Central memory CD4-positive, alpha-beta T cell (primary cell): ENCODE results near the gene ITPR2.
"Not testable (repeated sequence)": the region's sequence is repeated elsewhere in the genome, so short reads cannot be mapped to it uniquely, and the experiment has no call there.

Experiments used
- DNase-seq: peaks from one replicate; pipeline ENCODE4 v3.0.0; 2022

The ITPR2 gene

DNA sequence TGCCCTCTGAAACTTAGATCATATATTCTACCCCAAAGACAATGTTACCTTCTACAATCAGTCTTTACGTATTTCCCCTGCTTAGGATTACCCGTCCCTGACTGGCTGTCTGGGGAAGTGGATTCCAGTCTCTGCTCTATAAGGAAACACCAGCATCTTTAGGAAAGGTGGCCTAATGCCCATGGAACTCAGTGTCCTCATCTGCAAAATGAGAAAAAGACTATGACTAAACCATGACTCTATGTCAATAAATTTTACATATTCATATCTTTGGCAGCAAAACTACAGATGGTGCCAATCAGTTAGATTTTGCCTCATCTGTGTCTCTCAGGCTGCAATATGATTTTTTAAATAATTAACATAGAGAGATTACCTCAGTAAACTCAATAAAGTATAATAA is 133.8 kb downstream of the ITPR2 start:
- no peak for DNase-seq

DNA sequence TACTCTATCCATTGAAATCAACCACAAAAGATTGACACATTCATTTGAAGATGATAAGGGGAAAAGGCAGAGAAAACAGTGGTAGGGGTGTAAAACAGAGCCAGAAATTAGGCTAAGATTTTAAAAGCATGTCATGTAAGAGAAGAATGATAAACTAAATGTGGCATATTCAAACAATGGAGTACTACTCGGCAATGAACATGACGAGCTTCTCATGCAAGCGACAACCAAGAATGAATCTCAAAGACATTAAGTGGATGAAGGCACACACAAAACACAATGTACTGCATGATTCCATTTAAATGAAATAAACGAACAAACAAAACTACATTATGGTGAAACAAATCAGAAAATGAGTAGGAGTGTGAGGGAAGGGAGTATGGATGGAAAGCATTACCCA is 134.8 kb downstream of the ITPR2 start:
- DNase-seq, result no peak

DNA sequence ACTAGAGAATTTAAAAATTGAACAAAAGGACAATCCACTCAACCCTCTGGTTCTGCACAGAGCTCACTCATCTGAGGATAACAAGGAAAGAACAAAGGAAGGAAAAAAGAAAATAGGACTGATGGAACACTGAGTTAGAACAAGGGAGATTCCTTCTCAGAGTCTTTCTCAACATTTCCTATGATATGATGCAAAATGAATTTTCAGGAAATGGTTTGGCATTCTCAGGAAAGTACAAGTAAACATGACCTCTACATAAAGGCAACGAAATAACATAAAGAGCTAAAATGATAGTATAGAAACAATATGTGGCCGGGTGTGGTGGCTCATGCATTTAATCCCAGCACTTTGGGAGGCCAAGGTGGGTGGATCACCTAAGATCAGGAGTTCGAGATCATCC is 135.8 kb downstream of the ITPR2 start:
- no peak for DNase-seq

DNA sequence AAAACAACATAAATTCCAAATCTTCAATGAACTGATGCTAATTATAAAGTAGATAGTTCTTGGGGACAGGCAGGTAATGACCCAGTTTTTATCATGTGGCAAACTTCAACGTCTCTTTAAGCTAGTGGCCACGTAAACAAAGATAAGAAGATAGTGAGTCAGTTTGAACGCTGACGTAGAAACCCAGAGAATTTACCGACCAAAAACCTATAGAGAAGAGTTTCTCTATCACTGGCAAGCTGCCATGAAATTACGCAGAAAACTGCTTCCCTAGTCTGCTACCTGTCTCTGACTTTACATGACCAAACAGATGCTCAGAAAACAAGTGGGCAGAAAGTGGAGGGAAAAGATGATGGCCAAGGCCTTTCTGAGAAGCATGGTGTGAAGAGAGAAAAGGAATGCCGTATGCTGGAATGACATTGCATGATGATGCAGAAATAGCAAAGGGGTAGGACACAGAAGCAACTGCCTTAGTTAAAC is 136.3 kb downstream of the ITPR2 start:
- DNase-seq, result no peak

DNA sequence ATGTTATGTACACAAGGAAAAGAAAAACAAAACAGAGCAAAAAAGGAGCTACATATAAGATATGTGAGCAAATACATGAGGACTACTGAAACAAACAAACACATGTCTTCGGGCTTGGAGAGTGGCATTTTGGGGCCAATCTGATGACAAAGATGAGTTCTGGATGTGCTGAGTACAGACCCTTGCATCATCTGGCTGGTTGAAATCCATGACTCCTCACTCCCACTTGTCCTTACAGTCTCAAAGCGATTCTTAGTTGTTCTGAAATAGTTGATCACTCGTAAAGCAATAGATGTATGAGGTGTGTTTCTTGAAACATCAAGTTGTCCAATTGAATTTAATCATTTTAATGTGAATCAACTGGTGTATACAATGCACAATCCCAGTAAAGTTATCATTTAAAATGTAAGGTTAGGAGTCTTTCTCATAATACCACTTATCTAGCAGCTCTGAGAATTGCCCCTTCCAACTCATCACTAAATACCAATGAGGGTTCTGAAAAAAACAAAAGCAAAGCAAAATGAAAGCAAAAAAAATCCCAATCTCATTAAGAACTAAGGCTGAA is 136.9 kb downstream of the ITPR2 start:
- DNase-seq, result no peak

DNA sequence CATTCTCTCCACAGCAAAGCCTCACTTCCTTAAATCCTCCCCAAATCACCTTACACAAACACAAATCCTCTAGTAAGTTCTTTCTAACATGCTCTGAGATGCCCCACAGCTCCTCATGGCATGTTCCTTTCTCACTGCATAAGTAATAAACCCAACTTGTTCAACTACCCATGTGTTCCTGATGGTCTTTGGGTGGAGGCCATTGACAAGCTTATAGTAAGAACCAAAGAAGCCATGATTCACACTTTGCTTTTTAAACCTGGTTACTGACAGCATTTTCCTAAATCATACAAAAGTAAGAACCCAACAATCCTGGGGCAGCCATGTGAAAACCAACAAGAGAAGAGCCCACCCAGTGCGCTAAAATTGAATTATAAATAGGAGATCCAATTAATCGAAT is 138.6 kb downstream of the ITPR2 start:
- no peak for DNase-seq

DNA sequence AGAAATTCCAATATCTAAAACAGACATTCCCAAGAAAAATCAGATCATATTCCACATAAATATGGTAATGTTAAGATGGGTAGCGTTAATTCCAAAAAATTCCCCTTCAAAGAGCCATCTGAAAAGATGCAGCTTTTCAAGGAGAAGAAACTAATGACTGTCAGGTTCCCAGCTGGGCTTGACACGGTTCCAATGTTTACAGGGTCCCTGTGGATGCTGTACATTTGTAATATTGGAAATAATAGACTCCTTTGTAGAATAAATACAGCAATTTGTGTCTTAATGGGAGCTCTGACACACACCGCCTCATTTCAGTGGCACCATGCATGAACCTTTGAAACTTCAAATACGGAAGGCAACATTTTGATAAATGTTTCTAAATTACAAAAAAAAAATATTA is 140.6 kb downstream of the ITPR2 start:
- no peak for DNase-seq

DNA sequence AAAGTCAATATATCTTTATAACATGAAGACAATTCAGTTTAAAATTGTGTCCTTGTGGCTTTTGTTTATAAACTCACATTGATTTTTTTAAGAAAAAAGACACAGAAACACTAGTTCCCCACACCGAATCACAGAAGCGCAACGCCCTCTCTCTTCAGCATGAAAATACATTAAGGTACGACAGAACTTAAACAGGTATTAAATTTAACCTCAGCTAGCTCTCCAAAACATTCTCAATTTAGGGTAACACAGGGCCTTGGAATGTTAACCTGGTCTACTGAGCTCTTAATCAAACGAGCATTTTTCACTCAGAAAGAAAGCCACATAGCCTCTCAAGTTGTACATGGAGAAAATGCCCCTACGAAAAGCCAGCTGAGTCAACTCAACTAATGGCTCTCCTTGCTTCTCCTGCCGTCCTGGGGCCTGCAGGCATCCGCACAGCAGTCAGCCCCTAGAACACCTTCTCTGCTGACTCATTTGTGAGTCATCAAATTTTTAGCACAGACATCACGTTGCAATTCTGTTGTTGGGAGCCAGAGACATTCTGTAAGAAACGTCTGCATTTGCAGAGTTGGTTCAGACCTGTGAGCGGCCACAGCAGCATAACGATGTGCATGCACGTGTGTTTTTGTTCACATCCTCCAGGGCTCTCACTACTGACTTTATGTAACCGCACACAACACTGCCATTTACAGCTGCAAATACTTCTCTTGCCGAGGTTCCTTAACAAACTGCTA is 141.6 kb downstream of the ITPR2 start:
- no peak for DNase-seq

DNA sequence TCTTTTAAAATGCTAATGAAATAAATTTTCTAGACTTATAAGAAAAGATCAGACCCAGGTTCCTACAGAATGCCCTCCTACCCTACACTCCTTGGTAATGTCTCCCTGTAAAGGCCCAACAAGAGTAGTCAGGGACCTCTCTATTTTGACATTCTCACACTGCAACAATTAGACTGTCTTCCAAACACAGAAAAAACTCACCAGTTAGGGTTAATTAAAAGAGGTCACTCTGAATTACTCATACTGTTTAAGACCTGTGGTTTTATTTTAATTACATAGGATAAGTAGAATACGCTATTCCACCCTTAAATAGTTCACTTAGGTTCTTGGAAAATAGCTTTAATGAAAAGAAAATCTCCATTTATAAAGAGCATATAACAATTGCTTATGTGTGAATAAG is 142.4 kb downstream of the ITPR2 start:
- no peak for DNase-seq

DNA sequence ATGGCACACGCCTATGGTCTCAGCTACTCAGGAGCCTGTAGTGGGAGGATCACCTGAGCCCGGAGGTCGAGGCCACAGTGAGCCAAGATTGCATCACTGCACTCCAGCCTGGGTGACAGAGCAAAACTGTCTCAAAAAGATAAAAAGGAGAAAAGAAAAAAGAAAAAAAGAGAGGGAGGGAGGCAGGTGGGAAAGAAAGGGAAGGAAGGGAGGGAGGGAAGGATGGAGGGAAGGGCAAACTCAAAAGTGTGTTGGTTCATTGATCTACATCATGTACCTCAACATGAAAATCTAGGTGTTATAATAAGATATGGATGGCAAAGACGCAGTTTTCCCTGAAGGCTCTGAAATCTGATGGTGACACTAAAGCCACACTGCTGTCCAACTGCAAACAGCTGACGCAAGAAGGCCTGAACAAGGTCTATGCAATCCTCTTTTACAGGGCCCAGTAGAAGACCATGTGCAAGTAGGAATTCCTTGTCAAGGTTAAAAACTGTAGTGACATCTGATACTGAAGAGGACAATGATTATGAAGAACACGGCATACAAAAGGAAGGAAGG is 143.6 kb downstream of the ITPR2 start:
- DNase-seq, result no peak

DNA sequence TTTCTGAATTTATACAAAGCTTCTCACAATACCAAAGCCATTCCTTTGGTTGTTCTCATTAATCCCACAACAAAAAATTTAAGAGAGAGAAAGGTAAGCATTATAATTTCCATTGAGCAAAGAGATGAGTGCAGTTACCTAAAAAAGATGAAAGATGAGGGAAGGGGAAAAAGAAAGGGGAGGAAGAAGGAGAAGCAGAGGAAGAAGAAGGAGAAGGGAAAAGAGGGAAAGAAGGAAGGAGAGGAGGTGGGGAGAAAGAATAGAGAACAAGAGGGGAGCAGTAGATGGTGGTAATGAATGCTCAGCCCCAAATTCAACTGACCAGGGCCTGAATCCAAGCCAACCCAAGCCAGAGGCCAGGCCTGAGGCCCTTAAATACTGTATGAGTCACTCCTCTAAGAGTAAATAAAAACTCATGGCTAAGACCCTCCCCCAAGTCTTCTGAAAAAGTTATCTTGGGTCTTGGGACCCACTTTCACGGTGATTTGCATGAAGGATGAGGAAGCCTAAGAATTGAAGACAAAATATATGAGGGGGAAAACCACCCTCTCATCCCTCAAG is 144.6 kb downstream of the ITPR2 start:
- DNase-seq, result no peak

DNA sequence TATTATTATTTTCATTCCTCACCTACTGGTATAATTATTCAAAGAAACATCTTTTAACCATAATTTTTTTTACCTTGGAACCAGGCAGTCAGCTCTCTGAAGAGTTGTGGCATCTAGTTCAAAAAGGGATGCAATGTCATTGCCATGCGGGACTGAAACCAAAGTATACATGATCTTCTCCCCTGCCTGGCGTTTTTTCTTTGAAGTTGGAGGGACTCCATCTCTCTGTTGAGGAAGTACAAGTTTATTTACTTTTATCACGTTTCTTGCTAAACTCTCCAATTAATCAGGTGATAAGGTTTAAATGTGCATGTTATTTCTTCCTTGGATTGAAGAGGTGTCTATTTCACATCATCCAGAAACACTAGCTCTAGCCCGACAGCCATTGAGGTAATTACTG is 146.6 kb downstream of the ITPR2 start:
- no peak for DNase-seq

DNA sequence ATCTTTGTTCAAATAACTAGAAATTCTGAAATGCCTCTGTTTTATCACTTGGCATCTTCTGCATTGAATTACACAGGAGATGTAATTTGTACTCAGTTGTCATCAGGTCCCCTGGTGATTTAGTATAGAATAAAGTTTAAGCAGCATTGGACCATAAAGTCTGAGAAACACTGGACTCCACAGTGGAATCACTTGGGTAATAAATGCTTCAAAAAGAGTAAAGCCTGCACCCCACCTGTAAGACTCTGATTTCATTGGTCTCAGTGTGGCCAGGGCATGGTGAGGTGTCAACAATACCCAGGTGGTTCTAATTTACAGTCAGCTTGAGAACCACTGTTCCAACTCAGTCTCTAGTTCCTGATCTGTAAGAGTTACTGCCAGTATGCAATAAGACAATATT is 148.9 kb downstream of the ITPR2 start:
- no peak for DNase-seq

DNA sequence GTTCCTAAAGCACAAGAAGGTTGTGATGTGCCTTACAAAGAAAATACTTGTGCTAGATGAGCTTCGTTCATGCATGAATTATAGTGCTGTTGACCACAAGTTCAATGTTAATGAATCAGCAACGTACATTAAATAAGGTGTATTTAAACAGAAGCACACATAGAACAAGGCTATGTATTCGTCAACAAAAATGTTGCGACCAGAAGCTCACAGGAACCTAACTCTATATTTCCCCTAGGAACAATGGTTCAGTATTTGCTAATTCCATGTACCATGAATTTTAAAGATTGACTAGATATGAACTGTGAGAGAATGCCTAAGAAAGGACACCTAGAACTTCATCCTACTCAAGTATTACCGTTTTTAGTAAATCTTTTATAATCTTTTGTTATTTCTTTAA is 149.6 kb downstream of the ITPR2 start:
- DNase-seq, result no peak

DNA sequence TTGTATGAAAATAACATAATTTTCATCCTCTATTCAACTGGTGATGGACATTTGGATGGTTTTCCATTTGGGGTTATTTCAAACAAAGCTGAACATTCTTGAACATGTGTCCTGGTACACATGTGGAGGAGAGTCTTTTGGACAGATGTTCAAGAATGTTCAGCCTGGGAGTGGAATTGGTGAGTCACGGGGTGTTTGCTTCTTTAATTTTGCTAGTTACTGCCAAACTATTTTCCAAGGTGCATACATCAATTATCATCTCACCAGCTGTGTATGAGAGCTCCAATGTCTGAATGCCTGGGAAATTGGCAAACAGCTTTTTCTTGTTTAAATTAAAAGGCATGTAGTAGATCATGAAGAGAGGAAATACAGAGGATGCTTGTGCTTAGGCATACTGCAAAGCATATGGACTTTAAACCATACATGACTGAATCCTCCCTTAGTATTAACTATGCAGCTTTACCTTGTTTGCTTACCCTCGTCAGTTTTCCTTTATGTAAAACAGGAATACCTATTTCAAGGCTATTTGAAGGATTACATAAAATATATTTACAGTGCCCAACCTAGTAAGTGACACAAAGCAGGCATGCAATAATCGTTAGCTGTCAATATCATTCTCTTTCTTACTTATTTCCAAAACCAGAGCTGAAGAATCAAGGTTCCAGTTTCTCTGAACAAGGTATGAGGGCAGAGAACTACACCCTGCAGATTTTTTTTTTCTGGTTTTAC is 152.1 kb downstream of the ITPR2 start:
- DNase-seq, result no peak

DNA sequence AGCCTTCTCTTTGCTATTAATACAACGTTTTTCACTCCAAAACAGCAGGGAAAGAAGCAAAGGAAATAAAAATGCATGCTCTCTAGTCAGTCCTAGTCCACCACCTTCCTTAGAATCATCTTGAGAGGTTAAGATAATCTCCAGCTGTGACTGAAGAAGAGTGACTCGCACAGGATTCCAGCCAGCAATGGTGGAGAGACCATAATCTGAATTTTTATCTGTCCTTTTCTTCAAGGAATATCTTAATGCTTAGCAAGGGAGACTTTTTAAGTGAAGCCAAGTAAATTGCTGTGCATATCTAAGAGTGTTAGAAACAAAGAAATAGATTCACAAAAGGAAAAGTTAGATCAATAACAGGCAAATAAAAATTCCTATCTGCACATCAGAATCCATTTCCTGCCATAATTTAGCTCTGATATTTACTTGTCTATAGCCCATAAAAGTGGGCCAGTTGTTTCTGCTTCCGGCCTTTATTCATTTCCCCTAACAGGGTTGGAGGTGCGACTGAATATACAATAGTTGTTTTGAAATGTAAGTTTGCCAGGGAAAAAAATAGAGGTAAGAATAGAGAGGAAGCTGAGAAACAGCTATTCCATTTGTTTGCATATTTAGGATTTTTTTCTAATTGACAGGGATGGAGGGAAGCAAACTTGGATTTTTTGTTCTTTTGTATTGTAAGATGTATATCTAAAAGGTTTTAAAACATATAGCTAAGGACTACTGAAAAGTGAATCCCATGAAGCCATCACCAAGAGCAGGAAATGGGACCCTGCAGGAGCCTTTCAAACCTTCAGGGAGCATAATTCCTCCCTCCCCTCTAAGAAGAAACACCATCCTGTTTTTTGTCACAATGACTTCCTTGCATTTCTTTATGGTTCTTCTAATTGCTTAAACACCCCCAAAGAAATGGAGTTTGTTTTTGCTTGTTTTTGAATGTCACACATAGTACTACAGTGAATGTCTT is 154.0 kb downstream of the ITPR2 start:
- DNase-seq, result no peak

DNA sequence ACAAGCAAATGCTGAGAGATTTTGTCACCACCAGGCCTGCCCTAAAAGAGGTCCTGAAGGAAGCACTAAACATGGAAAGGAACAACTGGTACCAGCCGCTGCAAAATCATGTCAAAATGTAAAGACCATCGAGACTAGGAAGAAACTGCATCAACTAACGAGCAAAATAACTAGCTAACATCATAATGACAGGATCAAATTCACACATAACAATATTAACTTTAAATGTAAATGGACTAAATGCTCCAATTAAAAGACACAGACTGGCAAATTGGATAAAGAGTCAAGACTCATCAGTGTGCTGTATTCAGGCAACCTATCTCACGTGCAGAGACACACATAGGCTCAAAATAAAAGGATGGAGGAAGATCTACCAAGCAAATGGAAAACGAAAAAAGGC is 161.5 kb downstream of the ITPR2 start:
- not testable (repeated sequence) for DNase-seq

DNA sequence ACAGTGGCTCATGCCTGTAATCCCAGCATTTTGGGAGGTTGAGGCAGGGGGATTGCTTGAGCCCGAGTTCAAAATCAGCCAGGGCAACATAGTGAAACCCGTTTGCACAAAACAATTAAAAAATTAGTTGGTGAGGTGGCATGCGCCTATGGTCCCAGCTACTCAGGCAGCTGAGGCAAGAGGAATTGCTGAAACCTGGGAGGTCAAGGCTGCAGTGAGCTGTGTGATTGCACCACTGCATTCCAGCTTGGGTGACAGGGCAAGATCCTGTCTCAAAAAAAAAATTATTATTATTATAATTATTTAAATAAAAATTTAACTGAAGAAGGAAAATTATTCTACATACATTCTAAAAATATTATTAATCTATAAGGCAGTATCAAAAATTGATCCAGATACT is 164.1 kb downstream of the ITPR2 start:
- DNase-seq, result no peak

DNA sequence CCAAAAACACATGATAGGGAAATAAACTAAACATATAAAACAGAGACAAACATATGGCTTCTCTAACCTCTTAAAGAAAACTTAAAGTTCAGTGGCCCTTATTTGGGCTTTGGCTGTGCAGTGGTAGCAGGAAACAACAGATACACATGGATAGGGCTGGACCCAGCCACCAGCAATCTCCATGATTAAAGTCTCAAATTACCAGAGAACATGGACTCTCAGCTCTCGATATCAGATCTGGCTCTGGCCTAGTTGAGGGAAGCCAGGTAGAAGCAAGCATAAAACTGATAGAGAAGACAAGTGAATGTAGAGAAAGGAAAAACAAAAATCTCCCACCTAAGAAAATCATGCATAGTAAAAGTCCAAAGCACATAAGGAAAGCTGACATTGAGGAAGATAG is 164.8 kb downstream of the ITPR2 start:
- DNase-seq, result no peak

DNA sequence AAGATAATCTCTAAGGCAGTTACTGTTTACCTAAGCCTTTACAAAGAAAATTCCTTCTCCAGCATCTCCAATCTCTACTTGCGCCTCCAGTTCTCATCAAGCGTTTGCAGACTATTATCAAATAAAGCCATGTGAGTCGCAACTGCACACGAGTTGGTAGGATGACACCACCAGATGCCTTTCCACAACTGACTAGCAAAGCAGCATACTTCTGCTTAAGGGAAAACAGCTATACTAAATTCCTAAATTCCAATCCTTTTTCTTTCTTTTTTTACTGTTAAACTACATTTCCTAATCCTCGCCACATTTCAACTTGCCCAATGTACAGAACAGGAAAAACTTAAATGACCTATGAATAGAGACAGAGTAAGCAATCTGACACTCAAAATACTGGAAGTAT is 166.7 kb downstream of the ITPR2 start:
- DNase-seq, result no peak

DNA sequence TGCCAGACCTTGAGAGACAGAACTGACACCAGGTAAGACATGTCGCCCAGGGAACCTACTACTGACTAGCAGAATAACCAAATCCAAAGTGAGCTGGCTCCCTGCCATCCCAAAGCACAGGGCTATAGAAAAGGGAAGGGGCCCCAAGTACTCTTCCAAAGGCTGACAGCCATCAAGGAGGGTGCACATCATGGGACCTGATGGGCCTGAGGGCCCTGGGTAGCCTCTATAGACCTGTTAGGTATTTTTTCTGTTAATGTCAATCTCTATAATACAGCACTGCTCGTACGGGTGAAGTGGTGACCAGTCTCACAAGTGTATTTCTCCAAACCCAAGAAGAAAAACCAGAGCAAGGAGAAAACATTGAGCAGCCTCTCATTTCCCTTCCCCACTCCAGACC is 171.6 kb downstream of the ITPR2 start:
- no peak for DNase-seq

DNA sequence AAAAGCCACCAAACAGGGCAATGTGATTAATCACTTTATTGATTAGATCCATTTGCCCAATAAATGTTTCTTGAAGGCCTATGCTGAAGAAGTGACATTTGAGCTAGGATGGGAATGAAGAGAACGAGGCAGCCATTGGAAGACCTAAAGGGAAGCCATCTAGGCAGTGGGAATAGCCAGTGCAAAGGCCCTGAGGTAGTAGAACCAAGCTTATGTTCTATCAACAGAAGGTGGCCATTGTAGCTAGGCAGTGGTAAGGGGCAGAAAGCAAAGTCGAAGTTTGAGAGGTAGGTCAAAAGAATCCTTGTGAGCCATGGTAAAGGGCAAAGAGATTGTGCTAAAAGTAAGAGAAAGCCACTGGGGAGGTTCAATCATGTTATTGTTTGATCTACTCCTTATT is 173.1 kb downstream of the ITPR2 start:
- DNase-seq, result no peak
